Panc1 (cell line): ENCODE data around the gene CHRNE. TPM values are rescaled to one million over a fixed set of nuclear protein-coding genes. Genes with fewer than 3 reads are reported as not detected.
"Not testable (repeated sequence)": the region's sequence is repeated elsewhere in the genome, so short reads cannot be mapped to it uniquely, and the experiment has no call there.

Source experiments
- ATAC-seq: fragments of 200-7000 bp; cut with Tn5 transposase; 2 replicates; pipeline ENCODE4 v1.9.1; 2020; ENCODE audit warnings: mild to moderate bottlenecking, moderate library complexity
- BruUV-seq: library from RNA; stranded (reverse); fragments of 400-500 nt; replicated peaks from 2 replicates; lab custom pipeline; 2021; lab: Mats Ljungman, UMichigan
- CTCF ChIA-PET: fragments of 300-600 bp; sonication (Branson Sonifier 250); formaldehyde crosslinking; loops from one replicate; lab custom pipeline; 2022; ENCODE audit warnings: antibody characterized with exemption; lab: Charles Lee
- POLR2A ChIA-PET: fragments of 300-600 bp; sonication (Branson Sonifier 250); formaldehyde crosslinking; loops from one replicate; lab custom pipeline; 2022; ENCODE audit warnings: antibody characterized with exemption; lab: Charles Lee
- DNase-seq: peaks from one replicate; pipeline ENCODE4 v3.0.0-alpha.2; 2010; ENCODE audit warnings: low read depth, low spot score
- H3K27ac ChIP-seq: 2 replicates; pipeline ENCODE4 v1.5.1; 2011; ENCODE audit warnings: mild to moderate bottlenecking, low read length, inconsistent platforms
- H3K27me3 ChIP-seq: fragments of 200-500 bp; sonication (Bioruptor generic); 2 replicates; pipeline ENCODE4 v1.6.0; 2014; ENCODE audit warnings: low read length, inconsistent platforms; ENCODE audit not compliant: control insufficient read depth, insufficient read depth
- H3K36me3 ChIP-seq: fragments of 200-500 bp; sonication (Bioruptor generic); 2 replicates; pipeline ENCODE4 v1.5.1; 2014; ENCODE audit warnings: inconsistent platforms, mild to moderate bottlenecking, low read length, moderate library complexity; ENCODE audit not compliant: control insufficient read depth, insufficient read depth
- H3K4me1 ChIP-seq: 2 replicates; pipeline ENCODE4 v1.5.1; 2011; ENCODE audit warnings: inconsistent platforms, mild to moderate bottlenecking, low read length, moderate library complexity; ENCODE audit not compliant: control insufficient read depth, insufficient read depth
- H3K4me3 ChIP-seq, 2 experiments: 2 replicates each; pipeline ENCODE4 v1.5.1; 2011 to 2012; ENCODE audit warnings: low read depth in 2 of 2, low read length in 2 of 2, mild to moderate bottlenecking in 2 of 2, inconsistent platforms in 1 of 2, moderate library complexity in 1 of 2
- H3K9me3 ChIP-seq: fragments of 200-500 bp; sonication (Bioruptor generic); 2 replicates; pipeline ENCODE4 v1.5.1; 2014; ENCODE audit warnings: low read depth, mild to moderate bottlenecking, inconsistent platforms, low read length, moderate library complexity; ENCODE audit not compliant: control insufficient read depth, insufficient read depth
- POLR2AphosphoS5 ChIP-seq: IDR thresholded peaks from 2 replicates; pipeline ENCODE4 v1.6.1; 2012; ENCODE audit warnings: mild to moderate bottlenecking, low read depth, low read length, moderate library complexity
- SIN3A ChIP-seq: IDR thresholded peaks from 2 replicates; pipeline ENCODE4 v1.6.1; 2012; ENCODE audit warnings: low read depth, mild to moderate bottlenecking, low read length, moderate library complexity, borderline replicate concordance; ENCODE audit not compliant: insufficient read depth
- TCF7L2 ChIP-seq: IDR thresholded peaks from 2 replicates; pipeline ENCODE4 v1.6.1; 2011; ENCODE audit warnings: mild to moderate bottlenecking, low read depth, low read length, inconsistent platforms
- in situ Hi-C: cut with HindIII; loops from 2 replicates; pipeline ENCODE4 v1.10.0; 2016; ENCODE audit warnings: low sequenced_read_pairs, low pct_unique_long_range_greater_than_20kb
- intact Hi-C: fragments of 100-400 bp; cut with micrococcal nuclease; formaldehyde crosslinking; loops from one replicate; pipeline ENCODE4 v1.10.0; 2022; ENCODE audit not compliant: unreplicated experiment
- total RNA-seq: library from RNA; stranded (reverse); gene quantifications from one replicate; pipeline ENCODE4 v1.2.1, GENCODE V29; 2021; ENCODE audit not compliant: unreplicated experiment
- TF ChIP-seq, protein P1 (sequence below): fragments of 450-650 bp; IDR thresholded peaks from 2 replicates; pipeline ENCODE4 v1.5.1; 2017; ENCODE audit warnings: mild to moderate bottlenecking
- TF ChIP-seq, protein P2 (sequence below), 2 experiments: IDR thresholded peaks; 2 replicates each; pipeline ENCODE4 v1.6.1; 2011 to 2012; ENCODE audit warnings: low read depth in 2 of 2, control low read depth in 1 of 2, low read length in 1 of 2, mild to moderate bottlenecking in 1 of 2, moderate library complexity in 1 of 2; ENCODE audit not compliant: insufficient read depth in 1 of 2

The CHRNE gene
- total RNA-seq, 1 experiment from 2014 or later: 0.13 TPM

DNA sequence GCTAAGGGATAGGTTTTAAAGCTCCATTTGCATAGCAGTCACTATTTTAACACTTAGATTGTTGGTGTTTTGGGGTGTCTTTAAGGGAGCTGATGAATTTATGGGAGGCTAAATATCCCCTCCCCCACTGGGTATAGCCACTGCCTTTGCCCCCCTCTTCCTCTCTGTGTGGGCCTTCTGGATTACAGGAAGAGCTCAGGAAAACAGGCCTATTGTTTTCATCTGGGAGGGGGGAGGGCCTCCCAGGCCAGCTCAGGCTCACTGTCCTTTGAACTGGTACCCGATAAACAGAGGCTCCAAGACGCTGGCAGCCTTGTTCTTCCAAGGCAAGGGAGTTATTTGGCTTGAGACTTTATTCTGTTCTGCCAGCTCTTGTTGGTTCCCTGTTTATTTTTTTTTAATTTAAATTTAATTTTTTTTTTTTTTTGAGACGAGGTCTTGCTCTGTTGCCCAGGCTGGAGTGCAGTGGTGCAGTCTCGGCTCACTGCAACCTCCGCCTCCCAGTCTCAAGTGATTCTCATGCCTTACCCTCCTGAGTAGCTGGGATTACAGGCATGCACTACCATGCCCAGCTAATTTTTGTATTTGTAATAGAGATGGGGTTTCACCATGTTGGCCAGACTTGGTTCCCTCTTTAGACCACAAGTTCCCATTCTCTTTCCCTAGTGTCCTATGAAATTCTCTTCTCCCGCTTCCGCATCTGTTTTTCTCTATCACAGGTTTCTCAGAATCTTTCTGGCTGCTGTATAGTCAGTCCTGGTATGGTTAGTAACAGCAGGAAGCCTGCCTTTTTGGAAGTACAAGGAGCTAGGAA, 44.6 kb downstream of the CHRNE start:
- Histone ChIP-seq H3K27me3 (no peaks in the 10 kb centered on the region), H3K4me3 (no peak overlapping the region), H3K4me1 (no peaks in the 10 kb centered on the region; the same call in 1 of the 2 replicates), H3K27ac (no peak overlapping the region), H3K9me3 (no peaks in the 10 kb centered on the region), H3K36me3 (no peaks in the 10 kb centered on the region)
- in situ Hi-C loops (no loop called here), intact Hi-C loops (no loop called here)
- ChIA-PET CTCF (no interaction called here), POLR2A (interaction anchor here (0.7 kb wide), 1 partner anchor 127 kb away, joined by 3 read pairs; no protein-coding TSS in a partner anchor)
- no TSS peak for BruUV-seq
- TF ChIP-seq TCF7L2: no peak
- TF ChIP-seq, protein P1, sequence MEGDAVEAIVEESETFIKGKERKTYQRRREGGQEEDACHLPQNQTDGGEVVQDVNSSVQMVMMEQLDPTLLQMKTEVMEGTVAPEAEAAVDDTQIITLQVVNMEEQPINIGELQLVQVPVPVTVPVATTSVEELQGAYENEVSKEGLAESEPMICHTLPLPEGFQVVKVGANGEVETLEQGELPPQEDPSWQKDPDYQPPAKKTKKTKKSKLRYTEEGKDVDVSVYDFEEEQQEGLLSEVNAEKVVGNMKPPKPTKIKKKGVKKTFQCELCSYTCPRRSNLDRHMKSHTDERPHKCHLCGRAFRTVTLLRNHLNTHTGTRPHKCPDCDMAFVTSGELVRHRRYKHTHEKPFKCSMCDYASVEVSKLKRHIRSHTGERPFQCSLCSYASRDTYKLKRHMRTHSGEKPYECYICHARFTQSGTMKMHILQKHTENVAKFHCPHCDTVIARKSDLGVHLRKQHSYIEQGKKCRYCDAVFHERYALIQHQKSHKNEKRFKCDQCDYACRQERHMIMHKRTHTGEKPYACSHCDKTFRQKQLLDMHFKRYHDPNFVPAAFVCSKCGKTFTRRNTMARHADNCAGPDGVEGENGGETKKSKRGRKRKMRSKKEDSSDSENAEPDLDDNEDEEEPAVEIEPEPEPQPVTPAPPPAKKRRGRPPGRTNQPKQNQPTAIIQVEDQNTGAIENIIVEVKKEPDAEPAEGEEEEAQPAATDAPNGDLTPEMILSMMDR: no peak
- TF ChIP-seq, protein P2, sequence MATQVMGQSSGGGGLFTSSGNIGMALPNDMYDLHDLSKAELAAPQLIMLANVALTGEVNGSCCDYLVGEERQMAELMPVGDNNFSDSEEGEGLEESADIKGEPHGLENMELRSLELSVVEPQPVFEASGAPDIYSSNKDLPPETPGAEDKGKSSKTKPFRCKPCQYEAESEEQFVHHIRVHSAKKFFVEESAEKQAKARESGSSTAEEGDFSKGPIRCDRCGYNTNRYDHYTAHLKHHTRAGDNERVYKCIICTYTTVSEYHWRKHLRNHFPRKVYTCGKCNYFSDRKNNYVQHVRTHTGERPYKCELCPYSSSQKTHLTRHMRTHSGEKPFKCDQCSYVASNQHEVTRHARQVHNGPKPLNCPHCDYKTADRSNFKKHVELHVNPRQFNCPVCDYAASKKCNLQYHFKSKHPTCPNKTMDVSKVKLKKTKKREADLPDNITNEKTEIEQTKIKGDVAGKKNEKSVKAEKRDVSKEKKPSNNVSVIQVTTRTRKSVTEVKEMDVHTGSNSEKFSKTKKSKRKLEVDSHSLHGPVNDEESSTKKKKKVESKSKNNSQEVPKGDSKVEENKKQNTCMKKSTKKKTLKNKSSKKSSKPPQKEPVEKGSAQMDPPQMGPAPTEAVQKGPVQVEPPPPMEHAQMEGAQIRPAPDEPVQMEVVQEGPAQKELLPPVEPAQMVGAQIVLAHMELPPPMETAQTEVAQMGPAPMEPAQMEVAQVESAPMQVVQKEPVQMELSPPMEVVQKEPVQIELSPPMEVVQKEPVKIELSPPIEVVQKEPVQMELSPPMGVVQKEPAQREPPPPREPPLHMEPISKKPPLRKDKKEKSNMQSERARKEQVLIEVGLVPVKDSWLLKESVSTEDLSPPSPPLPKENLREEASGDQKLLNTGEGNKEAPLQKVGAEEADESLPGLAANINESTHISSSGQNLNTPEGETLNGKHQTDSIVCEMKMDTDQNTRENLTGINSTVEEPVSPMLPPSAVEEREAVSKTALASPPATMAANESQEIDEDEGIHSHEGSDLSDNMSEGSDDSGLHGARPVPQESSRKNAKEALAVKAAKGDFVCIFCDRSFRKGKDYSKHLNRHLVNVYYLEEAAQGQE (IDR thresholded peaks at IDR 0.05; ENCODE audit: insufficient read depth in 1 of 2, low read depth in 2 of 2, low read length in 1 of 2): no peak
- TF ChIP-seq SIN3A: no peak
- no peak for TF ChIP-seq POLR2AphosphoS5
- DNase-seq (no peak), ATAC-seq (no peak)

DNA sequence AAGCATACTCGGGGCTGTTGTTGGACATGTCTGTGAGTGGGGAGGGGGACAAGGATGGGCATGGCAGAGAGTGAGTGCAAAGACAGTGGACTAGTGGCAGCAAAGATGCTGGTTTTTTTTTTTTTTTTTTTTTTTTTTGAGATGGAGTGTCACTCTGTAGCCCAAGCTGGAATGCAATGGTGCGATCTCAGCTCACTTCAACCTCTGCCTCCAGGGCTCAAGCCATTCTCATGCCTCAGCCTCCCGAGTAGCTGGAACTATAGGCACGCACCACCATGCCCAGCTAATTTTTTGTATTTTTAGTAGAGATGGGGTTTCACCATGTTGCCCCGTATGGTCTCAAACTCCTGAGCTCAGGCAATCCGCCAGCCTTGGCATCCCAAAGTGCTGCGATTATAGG, 45.6 kb downstream of the CHRNE start:
- H3K36me3 ChIP-seq, BruUV-seq, H3K27ac ChIP-seq, intact Hi-C loops, H3K27me3 ChIP-seq, H3K4me3 ChIP-seq, H3K9me3 ChIP-seq, DNase-seq, in situ Hi-C loops, ATAC-seq, H3K4me1 ChIP-seq, POLR2A ChIA-PET: not testable (repeated sequence)
- CTCF ChIA-PET: interaction anchor here (0.6 kb wide), 1 partner anchor 40 kb away, joined by 9 read pairs; no protein-coding TSS in a partner anchor

DNA sequence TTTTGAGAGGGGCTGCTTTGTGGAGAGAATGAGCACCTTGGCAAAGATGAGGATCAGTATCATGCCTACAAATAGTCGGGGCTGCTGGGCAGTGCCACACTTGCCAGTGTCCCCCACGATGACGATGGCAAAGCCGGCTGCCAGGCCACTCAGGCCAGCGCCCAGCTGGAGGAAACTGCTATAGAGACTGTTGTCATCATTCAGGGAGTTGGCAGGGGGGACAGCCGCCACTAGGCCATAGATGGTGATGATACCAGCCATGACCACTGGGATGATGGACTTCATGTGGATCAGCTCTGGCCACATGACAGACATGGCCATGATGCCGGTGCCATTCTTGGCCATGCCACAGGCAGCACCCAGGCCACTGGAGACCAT, 46.0 kb downstream of the CHRNE start:
- POLR2A ChIA-PET: no interaction called here
- ATAC-seq (no peak), DNase-seq (no peak)
- Histone ChIP-seq H3K9me3 (no peaks in the 10 kb centered on the region), H3K27ac (no peak overlapping the region), H3K4me1 (no peaks in the 10 kb centered on the region; the same call in 1 of the 2 replicates), H3K27me3 (no peaks in the 10 kb centered on the region), H3K36me3 (no peaks in the 10 kb centered on the region), H3K4me3 (no peak overlapping the region)
- intact Hi-C loops (no loop called here), in situ Hi-C loops (no loop called here)
- no TSS peak for BruUV-seq
- CTCF ChIA-PET: no interaction called here
- TF ChIP-seq, protein P1: no peak
- TF ChIP-seq POLR2AphosphoS5 (no peak), SIN3A (no peak), TCF7L2 (no peak)
- TF ChIP-seq, protein P2 (IDR thresholded peaks at IDR 0.05; ENCODE audit: insufficient read depth in 1 of 2, low read depth in 2 of 2, low read length in 1 of 2): no peak
